ENCODE results near the gene IGFN1.
"Not testable (repeated sequence)": the region's sequence is repeated elsewhere in the genome, so short reads cannot be mapped to it uniquely, and the experiment has no call there.

IGFN1 gene

GRCh38 chr1:201248721-201249559 lies 58.3 kb downstream of the IGFN1 start:
- DNase-seq (ENCODE audit: low read depth in 3 of 3): no peak

- DNase-seq (ENCODE audit: low read depth in 3 of 3): no peak
Observed at GRCh38 chr1:201250326-201251011, 59.8 kb downstream of the IGFN1 start.

- no peak for DNase-seq (ENCODE audit: low read depth in 3 of 3)
Observed at GRCh38 chr1:201251411-201251810, 60.8 kb downstream of the IGFN1 start.

GRCh38 chr1:201251851-201252430 lies 61.3 kb downstream of the IGFN1 start:
- DNase-seq (ENCODE audit: low read depth in 3 of 3): no peak

- DNase-seq (ENCODE audit: low read depth in 3 of 3): no peak
Observed at GRCh38 chr1:201252944-201253371, 62.3 kb downstream of the IGFN1 start.

GRCh38 chr1:201253411-201253810 lies 62.8 kb downstream of the IGFN1 start:
- DNase-seq (ENCODE audit: low read depth in 3 of 3): no peak

- no peak for DNase-seq (ENCODE audit: low read depth in 3 of 3)
Observed at GRCh38 chr1:201253906-201254624, 63.4 kb downstream of the IGFN1 start.

GRCh38 chr1:201254625-201255478 lies 64.2 kb downstream of the IGFN1 start:
- peak; percentile 36 to 65 (median 47) for DNase-seq (ENCODE audit: low read depth in 3 of 3)

- DNase-seq (ENCODE audit: low read depth in 3 of 3): no peak
Observed at GRCh38 chr1:201255479-201256362, 65.1 kb downstream of the IGFN1 start.

GRCh38 chr1:201258132-201258531 lies 67.5 kb downstream of the IGFN1 start:
- DNase-seq (ENCODE audit: low read depth in 3 of 3): not testable (repeated sequence)

GRCh38 chr1:201258763-201259230 lies 68.2 kb downstream of the IGFN1 start:
- no peak for DNase-seq (ENCODE audit: low read depth in 3 of 3)

GRCh38 chr1:201259476-201260235 lies 69.0 kb downstream of the IGFN1 start:
- no peak for DNase-seq (ENCODE audit: low read depth in 3 of 3)

GRCh38 chr1:201260236-201260590 lies 69.6 kb downstream of the IGFN1 start:
- no peak for DNase-seq (ENCODE audit: low read depth in 3 of 3)

- no peak for DNase-seq (ENCODE audit: low read depth in 3 of 3)
Observed at GRCh38 chr1:201260648-201261311, 70.2 kb downstream of the IGFN1 start.

- DNase-seq (ENCODE audit: low read depth in 3 of 3): no peak
Observed at GRCh38 chr1:201261771-201262547, 71.3 kb downstream of the IGFN1 start.

GRCh38 chr1:201262963-201263608 lies 72.5 kb downstream of the IGFN1 start:
- no peak for DNase-seq (ENCODE audit: low read depth in 3 of 3)

- DNase-seq (ENCODE audit: low read depth in 3 of 3): no peak
Observed at GRCh38 chr1:201264072-201264471, 73.4 kb downstream of the IGFN1 start.

All from stimulated activated CD4-positive, alpha-beta T cell treated with anti-CD3 and anti-CD28 coated beads, TNF-alpha, amount 100 ng/mL, for 24 hours (primary cell).